ENCODE results near the gene DBP. TPM values are rescaled to one million over a fixed set of nuclear protein-coding genes. Genes with fewer than 3 reads are reported as not detected.
A peak's percentile ranks its signal among the peaks of the same experiment; 100 is the strongest.
"Not testable (repeated sequence)": the region's sequence is repeated elsewhere in the genome, so short reads cannot be mapped to it uniquely, and the experiment has no call there.

The DBP gene
- total and polyA plus RNA-seq, 2 donors (not counting 1 experiment from before 2014, with no cell fraction given), result 4.8 to 23.6 TPM

DNA sequence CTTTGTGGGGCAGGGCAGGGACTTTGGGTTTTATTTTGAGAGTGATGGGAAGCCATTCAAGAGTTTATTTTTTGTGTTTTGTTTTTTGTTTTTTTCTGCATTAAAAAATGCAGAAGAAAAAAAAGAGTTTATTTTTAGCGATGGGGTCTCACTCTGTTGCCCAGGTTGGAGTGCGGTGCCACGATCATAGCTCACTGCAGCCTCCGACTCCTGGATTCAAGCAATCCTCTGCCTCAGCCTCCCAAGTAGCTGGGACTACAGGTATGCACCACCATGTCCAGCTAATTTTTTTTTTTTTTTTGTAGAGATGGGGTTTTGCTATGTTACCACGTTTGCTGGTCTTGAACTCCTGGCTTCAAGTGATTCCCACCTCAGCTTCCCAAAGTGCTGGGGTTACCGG lies 21.3 kb upstream of the DBP start:
- Histone ChIP-seq H3K4me3 (replicated peaks in 1 of 4; ENCODE audit: control extremely low read depth in 1 of 4, insufficient read depth in 1 of 4, low read depth in 3 of 4, low read length in 4 of 4) (no peak overlapping the region), H3K36me3 (ENCODE audit: control insufficient read depth, insufficient read depth, low read length) (no peaks in the 10 kb centered on the region), H3K27ac (ENCODE audit: insufficient read depth, low read length) (no peak overlapping the region), H3K27me3 (ENCODE audit: control insufficient read depth, insufficient read depth, low read length) (no peaks in the 10 kb centered on the region), H2AFZ (ENCODE audit: low read length) (no peak overlapping the region), H3K4me1 (ENCODE audit: control insufficient read depth, extremely low read depth, insufficient read depth, low read length) (peaks cover 9% of the 10 kb centered on the region), H3K9me3 (ENCODE audit: control insufficient read depth, insufficient read depth, low read depth, low read length) (no peaks in the 10 kb centered on the region), H3K4me2 (ENCODE audit: extremely low read depth, insufficient read depth, low read length) (no peak overlapping the region), H4K20me1 (ENCODE audit: control insufficient read depth, extremely low read depth, insufficient read depth, low read length) (no peaks in the 10 kb centered on the region), H3K9ac (ENCODE audit: insufficient read depth, low read length) (no peak overlapping the region), H3K79me2 (ENCODE audit: control insufficient read depth, insufficient read depth, low read length) (no peaks in the 10 kb centered on the region)
- DNase-seq (ENCODE audit: low read depth in 2 of 2), result no peak
- no peak for TF ChIP-seq EZH2 (IDR thresholded peaks at IDR 0.05; ENCODE audit: low read length, missing control alignments)
- TF ChIP-seq, protein P1, sequence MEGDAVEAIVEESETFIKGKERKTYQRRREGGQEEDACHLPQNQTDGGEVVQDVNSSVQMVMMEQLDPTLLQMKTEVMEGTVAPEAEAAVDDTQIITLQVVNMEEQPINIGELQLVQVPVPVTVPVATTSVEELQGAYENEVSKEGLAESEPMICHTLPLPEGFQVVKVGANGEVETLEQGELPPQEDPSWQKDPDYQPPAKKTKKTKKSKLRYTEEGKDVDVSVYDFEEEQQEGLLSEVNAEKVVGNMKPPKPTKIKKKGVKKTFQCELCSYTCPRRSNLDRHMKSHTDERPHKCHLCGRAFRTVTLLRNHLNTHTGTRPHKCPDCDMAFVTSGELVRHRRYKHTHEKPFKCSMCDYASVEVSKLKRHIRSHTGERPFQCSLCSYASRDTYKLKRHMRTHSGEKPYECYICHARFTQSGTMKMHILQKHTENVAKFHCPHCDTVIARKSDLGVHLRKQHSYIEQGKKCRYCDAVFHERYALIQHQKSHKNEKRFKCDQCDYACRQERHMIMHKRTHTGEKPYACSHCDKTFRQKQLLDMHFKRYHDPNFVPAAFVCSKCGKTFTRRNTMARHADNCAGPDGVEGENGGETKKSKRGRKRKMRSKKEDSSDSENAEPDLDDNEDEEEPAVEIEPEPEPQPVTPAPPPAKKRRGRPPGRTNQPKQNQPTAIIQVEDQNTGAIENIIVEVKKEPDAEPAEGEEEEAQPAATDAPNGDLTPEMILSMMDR (conservative IDR thresholded peaks at IDR 0.05 in 1 of 2, IDR thresholded peaks at IDR 0.05 in 1 of 2; ENCODE audit: low read depth in 1 of 2, low read length in 2 of 2), result no peak

- H3K4me3 ChIP-seq (replicated peaks in 1 of 4; ENCODE audit: control extremely low read depth in 1 of 4, insufficient read depth in 1 of 4, low read depth in 3 of 4, low read length in 4 of 4); H2AFZ ChIP-seq (ENCODE audit: low read length); H3K4me1 ChIP-seq (ENCODE audit: control insufficient read depth, extremely low read depth, insufficient read depth, low read length); H3K79me2 ChIP-seq (ENCODE audit: control insufficient read depth, insufficient read depth, low read length); H3K27ac ChIP-seq (ENCODE audit: insufficient read depth, low read length); H3K27me3 ChIP-seq (ENCODE audit: control insufficient read depth, insufficient read depth, low read length); H3K9me3 ChIP-seq (ENCODE audit: control insufficient read depth, insufficient read depth, low read depth, low read length); H4K20me1 ChIP-seq (ENCODE audit: control insufficient read depth, extremely low read depth, insufficient read depth, low read length); DNase-seq (ENCODE audit: low read depth in 2 of 2); H3K36me3 ChIP-seq (ENCODE audit: control insufficient read depth, insufficient read depth, low read length); H3K4me2 ChIP-seq (ENCODE audit: extremely low read depth, insufficient read depth, low read length); H3K9ac ChIP-seq (ENCODE audit: insufficient read depth, low read length): not testable (repeated sequence)
These were observed 20.6 kb upstream of the DBP start for GRCh38 chr19:48657828-48658227.

- Histone ChIP-seq H3K9ac (ENCODE audit: insufficient read depth, low read length) (no peak overlapping the region), H3K4me3 (replicated peaks in 1 of 4; ENCODE audit: control extremely low read depth in 1 of 4, insufficient read depth in 1 of 4, low read depth in 3 of 4, low read length in 4 of 4) (no peak overlapping the region), H4K20me1 (ENCODE audit: control insufficient read depth, extremely low read depth, insufficient read depth, low read length) (no peaks in the 10 kb centered on the region), H3K9me3 (ENCODE audit: control insufficient read depth, insufficient read depth, low read depth, low read length) (no peaks in the 10 kb centered on the region), H3K79me2 (ENCODE audit: control insufficient read depth, insufficient read depth, low read length) (no peaks in the 10 kb centered on the region), H3K27me3 (ENCODE audit: control insufficient read depth, insufficient read depth, low read length) (no peaks in the 10 kb centered on the region), H3K27ac (ENCODE audit: insufficient read depth, low read length) (peak overlapping the region; percentile 22), H3K4me1 (ENCODE audit: control insufficient read depth, extremely low read depth, insufficient read depth, low read length) (peaks cover 9% of the 10 kb centered on the region), H3K4me2 (ENCODE audit: extremely low read depth, insufficient read depth, low read length) (no peak overlapping the region), H3K36me3 (ENCODE audit: control insufficient read depth, insufficient read depth, low read length) (no peaks in the 10 kb centered on the region), H2AFZ (ENCODE audit: low read length) (no peak overlapping the region)
- peak; percentile 93 for DNase-seq (ENCODE audit: low read depth in 2 of 2)
- TF ChIP-seq, protein P1 (conservative IDR thresholded peaks at IDR 0.05 in 1 of 2, IDR thresholded peaks at IDR 0.05 in 1 of 2; ENCODE audit: low read depth in 1 of 2, low read length in 2 of 2), result no peak
- TF ChIP-seq EZH2 (IDR thresholded peaks at IDR 0.05; ENCODE audit: low read length, missing control alignments), result no peak
These were observed 19.8 kb upstream of the DBP start for GRCh38 chr19:48656840-48657474.
